GM12864 (cell line): Measurements from ENCODE around the gene GDF2.

Experiments used
- DNase-seq: peaks from one replicate; pipeline ENCODE4 v3.0.0-alpha.2; 2011; ENCODE audit warnings: low read depth
- H3K4me3 ChIP-seq: 2 replicates; pipeline ENCODE4 v1.5.1; 2011; ENCODE audit warnings: mild to moderate bottlenecking, low read depth, low read length, control low read depth
- CTCF ChIP-seq: IDR thresholded peaks from 2 replicates; pipeline ENCODE4 v1.5.1; 2011; ENCODE audit warnings: low read depth, mild to moderate bottlenecking, moderate library complexity, low read length, control low read depth, inconsistent platforms; ENCODE audit errors: missing control alignments

GDF2 gene

GRCh38 chr10:47350671-47351640 lies 28.7 kb downstream of the GDF2 start:
- no peak overlapping the region for H3K4me3 ChIP-seq
- TF ChIP-seq CTCF = no peak
- DNase-seq = no peak

GRCh38 chr10:47351899-47352815 lies 29.9 kb downstream of the GDF2 start:
- H3K4me3 ChIP-seq = no peak overlapping the region
- TF ChIP-seq CTCF = no peak
- DNase-seq = no peak

GRCh38 chr10:47353351-47353750 lies 31.1 kb downstream of the GDF2 start:
- TF ChIP-seq CTCF = no peak
- no peak overlapping the region for H3K4me3 ChIP-seq
- no peak for DNase-seq

GRCh38 chr10:47354165-47354564 lies 31.9 kb downstream of the GDF2 start:
- DNase-seq = no peak
- no peak overlapping the region for H3K4me3 ChIP-seq
- no peak for TF ChIP-seq CTCF

- TF ChIP-seq CTCF = no peak
- no peak for DNase-seq
- H3K4me3 ChIP-seq = no peak overlapping the region
These were observed 32.6 kb downstream of the GDF2 start for GRCh38 chr10:47354900-47355299.

- no peak for TF ChIP-seq CTCF
- no peak for DNase-seq
- no peak overlapping the region for H3K4me3 ChIP-seq
These were observed 34.5 kb downstream of the GDF2 start for GRCh38 chr10:47356708-47357107.
